ENCODE measurements around the gene TACO1. TPM values are rescaled to one million over a fixed set of nuclear protein-coding genes. Genes with fewer than 3 reads are reported as not detected.

The TACO1 gene
- total and polyA plus RNA-seq, 9 donors = 10.2 to 18.8 (median 17.4) TPM

GRCh38 chr17:63568563-63568962 lies 32.1 kb upstream of the TACO1 start:
- Histone ChIP-seq H3K4me1 (ENCODE audit: control insufficient read depth, insufficient read depth, low read length) (no peaks in the 10 kb centered on the region), H3K27ac (ENCODE audit: low read length) (no peak overlapping the region), H3K36me3 (ENCODE audit: control insufficient read depth, insufficient read depth, low read length) (peaks cover 4% of the 10 kb centered on the region), H3K27me3 (ENCODE audit: control insufficient read depth, insufficient read depth, low read length) (no peaks in the 10 kb centered on the region), H3K9me3 (replicated peaks; ENCODE audit: control insufficient read depth, low read depth, low read length) (no peaks in the 10 kb centered on the region), H3K4me3 (ENCODE audit: low read length) (no peak overlapping the region)
- 93% methylated on average over 3 of the region's 8 CpGs for WGBS (ENCODE audit: insufficient coverage)
- DNase-seq = no peak

GRCh38 chr17:63571632-63572310 lies 28.9 kb upstream of the TACO1 start:
- peaks cover 2% of the 10 kb centered on the region for H3K36me3 ChIP-seq (ENCODE audit: control insufficient read depth, insufficient read depth, low read length)
- H3K9me3 ChIP-seq (replicated peaks; ENCODE audit: control insufficient read depth, low read depth, low read length) = no peaks in the 10 kb centered on the region
- no peaks in the 10 kb centered on the region for H3K27me3 ChIP-seq (ENCODE audit: control insufficient read depth, insufficient read depth, low read length)
- DNase-seq = no peak
- no peaks in the 10 kb centered on the region for H3K4me1 ChIP-seq (ENCODE audit: control insufficient read depth, insufficient read depth, low read length)
- no peak overlapping the region for H3K4me3 ChIP-seq (ENCODE audit: low read length)
- no CpG with 5 or more reads among the region's 1 CpG for WGBS (ENCODE audit: insufficient coverage)
- H3K27ac ChIP-seq (ENCODE audit: low read length) = no peak overlapping the region

GRCh38 chr17:63573634-63574033 lies 27.1 kb upstream of the TACO1 start:
- no peaks in the 10 kb centered on the region for H3K4me1 ChIP-seq (ENCODE audit: control insufficient read depth, insufficient read depth, low read length)
- no peak overlapping the region for H3K27ac ChIP-seq (ENCODE audit: low read length)
- H3K9me3 ChIP-seq (replicated peaks; ENCODE audit: control insufficient read depth, low read depth, low read length) = no peaks in the 10 kb centered on the region
- H3K27me3 ChIP-seq (ENCODE audit: control insufficient read depth, insufficient read depth, low read length) = no peaks in the 10 kb centered on the region
- H3K4me3 ChIP-seq (ENCODE audit: low read length) = no peak overlapping the region
- no peak for DNase-seq
- H3K36me3 ChIP-seq (ENCODE audit: control insufficient read depth, insufficient read depth, low read length) = peaks cover 5% of the 10 kb centered on the region
- 100% methylated on average over 2 of the region's 5 CpGs for WGBS (ENCODE audit: insufficient coverage)

GRCh38 chr17:63578027-63578768 lies 22.5 kb upstream of the TACO1 start:
- WGBS (ENCODE audit: insufficient coverage) = 93% methylated on average over 7 of the region's 7 CpGs
- no peaks in the 10 kb centered on the region for H3K27me3 ChIP-seq (ENCODE audit: control insufficient read depth, insufficient read depth, low read length)
- H3K36me3 ChIP-seq (ENCODE audit: control insufficient read depth, insufficient read depth, low read length) = peaks cover 34% of the 10 kb centered on the region
- no peak overlapping the region for H3K27ac ChIP-seq (ENCODE audit: low read length)
- H3K4me1 ChIP-seq (ENCODE audit: control insufficient read depth, insufficient read depth, low read length) = no peaks in the 10 kb centered on the region
- no peaks in the 10 kb centered on the region for H3K9me3 ChIP-seq (replicated peaks; ENCODE audit: control insufficient read depth, low read depth, low read length)
- no peak overlapping the region for H3K4me3 ChIP-seq (ENCODE audit: low read length)
- no peak for DNase-seq

- 69% methylated on average over 3 of the region's 5 CpGs for WGBS (ENCODE audit: insufficient coverage)
Observed at GRCh38 chr17:63578769-63579111, 22.0 kb upstream of the TACO1 start.

GRCh38 chr17:63579633-63580032 lies 21.1 kb upstream of the TACO1 start:
- H3K4me3 ChIP-seq (ENCODE audit: low read length) = no peak overlapping the region
- peaks cover 44% of the 10 kb centered on the region for H3K36me3 ChIP-seq (ENCODE audit: control insufficient read depth, insufficient read depth, low read length)
- H3K4me1 ChIP-seq (ENCODE audit: control insufficient read depth, insufficient read depth, low read length) = no peaks in the 10 kb centered on the region
- H3K27me3 ChIP-seq (ENCODE audit: control insufficient read depth, insufficient read depth, low read length) = no peaks in the 10 kb centered on the region
- no peak for DNase-seq
- no peak overlapping the region for H3K27ac ChIP-seq (ENCODE audit: low read length)
- no peaks in the 10 kb centered on the region for H3K9me3 ChIP-seq (replicated peaks; ENCODE audit: control insufficient read depth, low read depth, low read length)
- 90% methylated on average over 9 of the region's 11 CpGs for WGBS (ENCODE audit: insufficient coverage)

More at GRCh38 chr17:63578769-63579111, 22.0 kb upstream of the TACO1 start:
- H3K27me3 ChIP-seq (ENCODE audit: control insufficient read depth, insufficient read depth, low read length) = no peaks in the 10 kb centered on the region
- H3K36me3 ChIP-seq (ENCODE audit: control insufficient read depth, insufficient read depth, low read length) = peaks cover 39% of the 10 kb centered on the region
- H3K4me3 ChIP-seq (ENCODE audit: low read length) = no peak overlapping the region
- H3K27ac ChIP-seq (ENCODE audit: low read length) = no peak overlapping the region
- no peak for DNase-seq
- H3K4me1 ChIP-seq (ENCODE audit: control insufficient read depth, insufficient read depth, low read length) = no peaks in the 10 kb centered on the region
- no peaks in the 10 kb centered on the region for H3K9me3 ChIP-seq (replicated peaks; ENCODE audit: control insufficient read depth, low read depth, low read length)

- DNase-seq = no peak
Observed at GRCh38 chr17:63587770-63588169, 12.9 kb upstream of the TACO1 start.

GRCh38 chr17:63588797-63589196 lies 11.9 kb upstream of the TACO1 start:
- H3K36me3 ChIP-seq (ENCODE audit: control insufficient read depth, insufficient read depth, low read length) = peaks cover 75% of the 10 kb centered on the region
- no peaks in the 10 kb centered on the region for H3K27me3 ChIP-seq (ENCODE audit: control insufficient read depth, insufficient read depth, low read length)
- DNase-seq = no peak
- H3K4me1 ChIP-seq (ENCODE audit: control insufficient read depth, insufficient read depth, low read length) = no peaks in the 10 kb centered on the region
- no peaks in the 10 kb centered on the region for H3K9me3 ChIP-seq (replicated peaks; ENCODE audit: control insufficient read depth, low read depth, low read length)
- 94% methylated on average over 11 of the region's 11 CpGs for WGBS (ENCODE audit: insufficient coverage)
- no peak overlapping the region for H3K27ac ChIP-seq (ENCODE audit: low read length)
- H3K4me3 ChIP-seq (ENCODE audit: low read length) = no peak overlapping the region

More at GRCh38 chr17:63587770-63588169, 12.9 kb upstream of the TACO1 start:
- Histone ChIP-seq H3K4me1 (ENCODE audit: control insufficient read depth, insufficient read depth, low read length) (no peaks in the 10 kb centered on the region), H3K36me3 (ENCODE audit: control insufficient read depth, insufficient read depth, low read length) (peaks cover 78% of the 10 kb centered on the region), H3K9me3 (replicated peaks; ENCODE audit: control insufficient read depth, low read depth, low read length) (no peaks in the 10 kb centered on the region), H3K27ac (ENCODE audit: low read length) (no peak overlapping the region), H3K4me3 (ENCODE audit: low read length) (no peak overlapping the region), H3K27me3 (ENCODE audit: control insufficient read depth, insufficient read depth, low read length) (no peaks in the 10 kb centered on the region)
- WGBS (ENCODE audit: insufficient coverage) = 100% methylated on average over 2 of the region's 5 CpGs

GRCh38 chr17:63589646-63590045 lies 11.0 kb upstream of the TACO1 start:
- Histone ChIP-seq H3K4me1 (ENCODE audit: control insufficient read depth, insufficient read depth, low read length) (no peaks in the 10 kb centered on the region), H3K9me3 (replicated peaks; ENCODE audit: control insufficient read depth, low read depth, low read length) (no peaks in the 10 kb centered on the region), H3K36me3 (ENCODE audit: control insufficient read depth, insufficient read depth, low read length) (peaks cover 71% of the 10 kb centered on the region), H3K27ac (ENCODE audit: low read length) (no peak overlapping the region), H3K27me3 (ENCODE audit: control insufficient read depth, insufficient read depth, low read length) (no peaks in the 10 kb centered on the region), H3K4me3 (ENCODE audit: low read length) (no peak overlapping the region)
- WGBS (ENCODE audit: insufficient coverage) = 100% methylated on average over 1 of the region's 1 CpG
- DNase-seq = no peak

GRCh38 chr17:63592797-63593196 lies 7.9 kb upstream of the TACO1 start:
- no peaks in the 10 kb centered on the region for H3K4me1 ChIP-seq (ENCODE audit: control insufficient read depth, insufficient read depth, low read length)
- H3K9me3 ChIP-seq (replicated peaks; ENCODE audit: control insufficient read depth, low read depth, low read length) = no peaks in the 10 kb centered on the region
- peaks cover 48% of the 10 kb centered on the region for H3K36me3 ChIP-seq (ENCODE audit: control insufficient read depth, insufficient read depth, low read length)
- H3K27ac ChIP-seq (ENCODE audit: low read length) = no peak overlapping the region
- no peak overlapping the region for H3K4me3 ChIP-seq (ENCODE audit: low read length)
- DNase-seq = no peak
- no peaks in the 10 kb centered on the region for H3K27me3 ChIP-seq (ENCODE audit: control insufficient read depth, insufficient read depth, low read length)
- WGBS (ENCODE audit: insufficient coverage) = 80% methylated on average over 1 of the region's 3 CpGs

Data from muscle of leg (tissue), 11 donors.